Peyer's patch (tissue), 4 donors: ENCODE data around the gene SCAP.
A peak's percentile ranks its signal among the peaks of the same experiment; 100 is the strongest.

Experiments used
- POLR2A ChIP-seq, 2 donors: fragments of 450-650 bp; IDR thresholded peaks; one replicate each; pipeline ENCODE4 v1.5.1; 2017; ENCODE audit warnings: antibody characterized with exemption in 2 of 2, mild to moderate bottlenecking in 2 of 2, moderate library complexity in 2 of 2
- TF ChIP-seq, protein P1 (sequence below), 6 experiments: fragments of 450-650 bp in 4 of 6; fragments of 200-600 bp in 2 of 6; sonication (generic) in 1 of 6; IDR thresholded peaks; one replicate each; pipeline ENCODE4 v1.5.1; 2017 to 2019; ENCODE audit warnings: antibody characterized with exemption in 6 of 6, mild to moderate bottlenecking in 3 of 6, moderate library complexity in 1 of 6

DNA sequence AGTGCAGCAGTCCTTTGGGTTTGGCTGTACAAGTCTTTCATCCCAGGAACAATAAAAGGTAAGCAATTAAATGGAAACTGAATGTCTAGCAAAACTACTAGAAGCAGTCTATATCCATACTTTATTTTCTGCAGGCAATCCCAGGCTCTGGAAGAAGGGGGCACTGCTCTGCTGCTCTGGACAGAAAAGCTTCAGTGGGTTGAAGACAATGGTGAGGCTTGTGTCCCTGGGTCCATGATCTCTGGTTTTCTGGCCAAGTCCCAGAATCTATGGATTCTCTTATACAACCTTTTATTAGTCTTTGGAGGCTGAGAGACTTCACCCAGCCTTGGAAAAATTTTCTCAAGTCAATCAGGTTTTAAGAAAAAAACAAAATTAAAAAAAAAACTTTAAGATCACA lies 35.6 kb downstream of the SCAP start:
- TF ChIP-seq POLR2A (IDR thresholded peaks at IDR 0.05), result no peak
- TF ChIP-seq, protein P1, sequence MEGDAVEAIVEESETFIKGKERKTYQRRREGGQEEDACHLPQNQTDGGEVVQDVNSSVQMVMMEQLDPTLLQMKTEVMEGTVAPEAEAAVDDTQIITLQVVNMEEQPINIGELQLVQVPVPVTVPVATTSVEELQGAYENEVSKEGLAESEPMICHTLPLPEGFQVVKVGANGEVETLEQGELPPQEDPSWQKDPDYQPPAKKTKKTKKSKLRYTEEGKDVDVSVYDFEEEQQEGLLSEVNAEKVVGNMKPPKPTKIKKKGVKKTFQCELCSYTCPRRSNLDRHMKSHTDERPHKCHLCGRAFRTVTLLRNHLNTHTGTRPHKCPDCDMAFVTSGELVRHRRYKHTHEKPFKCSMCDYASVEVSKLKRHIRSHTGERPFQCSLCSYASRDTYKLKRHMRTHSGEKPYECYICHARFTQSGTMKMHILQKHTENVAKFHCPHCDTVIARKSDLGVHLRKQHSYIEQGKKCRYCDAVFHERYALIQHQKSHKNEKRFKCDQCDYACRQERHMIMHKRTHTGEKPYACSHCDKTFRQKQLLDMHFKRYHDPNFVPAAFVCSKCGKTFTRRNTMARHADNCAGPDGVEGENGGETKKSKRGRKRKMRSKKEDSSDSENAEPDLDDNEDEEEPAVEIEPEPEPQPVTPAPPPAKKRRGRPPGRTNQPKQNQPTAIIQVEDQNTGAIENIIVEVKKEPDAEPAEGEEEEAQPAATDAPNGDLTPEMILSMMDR (IDR thresholded peaks at IDR 0.05), result peak in 3 of 6 experiments; percentile 18 to 35 (median 22)
